Measurements from ENCODE around the gene RIPK4. TPM values are rescaled to one million over a fixed set of nuclear protein-coding genes. Genes with fewer than 3 reads are reported as not detected.

RIPK4 gene
- total RNA-seq, 3 donors from 2014 or later = 15.7 to 30.3 TPM; not detected in 1

GRCh38 chr21:41774467-41775148 is 7.8 kb upstream of the RIPK4 start:
- no peaks in the 10 kb centered on the region for H3K4me1 ChIP-seq
- TF ChIP-seq CTCF (IDR thresholded peaks at IDR 0.05) (no peak), POLR2A (IDR thresholded peaks at IDR 0.05) (no peak), POLR2AphosphoS5 (IDR thresholded peaks at IDR 0.05) (no peak)
- H3K4me3 ChIP-seq = no peak overlapping the region
- H3K27me3 ChIP-seq = peaks cover 0 to 3% of the 10 kb centered on the region in 2 donors
- peak in 1 of 2 donors; percentile 53 for DNase-seq (ENCODE audit: low spot score in 2 of 2)
- intact Hi-C loops (cut with DNase I; ENCODE audit: low total_unique reads) = loop anchor here (5.0 kb wide), 1 partner anchor 162 kb away; no protein-coding TSS in a partner anchor
- peak overlapping the region; percentile 46 to 59 for H3K27ac ChIP-seq
- no peaks in the 10 kb centered on the region for H3K36me3 ChIP-seq
- no peaks in the 10 kb centered on the region for H3K9me3 ChIP-seq

- no peak for TF ChIP-seq CTCF (IDR thresholded peaks at IDR 0.05)
- TF ChIP-seq POLR2AphosphoS5 (IDR thresholded peaks at IDR 0.05) = no peak
- TF ChIP-seq POLR2A (IDR thresholded peaks at IDR 0.05) = no peak
- intact Hi-C loops (cut with DNase I; ENCODE audit: low total_unique reads) = no loop called here
- Histone ChIP-seq H3K27ac (no peak overlapping the region), H3K27me3 (peaks cover 0 to 20% of the 10 kb centered on the region in 2 donors), H3K4me3 (no peak overlapping the region), H3K9me3 (no peaks in the 10 kb centered on the region), H3K36me3 (no peaks in the 10 kb centered on the region), H3K4me1 (no peaks in the 10 kb centered on the region)
- peak in 1 of 2 donors; percentile 30 for DNase-seq (ENCODE audit: low spot score in 2 of 2)
Measured at GRCh38 chr21:41772351-41773080, 5.7 kb upstream of the RIPK4 start.

- TF ChIP-seq POLR2AphosphoS5 (IDR thresholded peaks at IDR 0.05) = no peak
- no peak for TF ChIP-seq CTCF (IDR thresholded peaks at IDR 0.05)
- no peak for TF ChIP-seq POLR2A (IDR thresholded peaks at IDR 0.05)
- Histone ChIP-seq H3K4me1 (no peaks in the 10 kb centered on the region), H3K9me3 (no peaks in the 10 kb centered on the region), H3K36me3 (no peaks in the 10 kb centered on the region), H3K27me3 (peaks cover 0 to 23% of the 10 kb centered on the region in 2 donors), H3K27ac (no peak overlapping the region), H3K4me3 (no peak overlapping the region)
- DNase-seq (ENCODE audit: low spot score in 2 of 2) = no peak
- intact Hi-C loops (cut with DNase I; ENCODE audit: low total_unique reads) = no loop called here
Measured at GRCh38 chr21:41771625-41771945, 4.7 kb upstream of the RIPK4 start.

- no peak overlapping the region for H3K4me3 ChIP-seq
- TF ChIP-seq POLR2AphosphoS5 (IDR thresholded peaks at IDR 0.05) = no peak
- TF ChIP-seq POLR2A (IDR thresholded peaks at IDR 0.05) = no peak
- no peak for TF ChIP-seq CTCF (IDR thresholded peaks at IDR 0.05)
- H3K36me3 ChIP-seq = no peaks in the 10 kb centered on the region
- H3K27ac ChIP-seq = no peak overlapping the region
- H3K27me3 ChIP-seq = peaks cover 0 to 29% of the 10 kb centered on the region in 2 donors
- DNase-seq (ENCODE audit: low spot score in 2 of 2) = peak in 1 of 2 donors; percentile 27
- no peaks in the 10 kb centered on the region for H3K9me3 ChIP-seq
- intact Hi-C loops (cut with DNase I; ENCODE audit: low total_unique reads) = no loop called here
- no peaks in the 10 kb centered on the region for H3K4me1 ChIP-seq
Measured at GRCh38 chr21:41770901-41771624, 4.2 kb upstream of the RIPK4 start.

All from breast epithelium (tissue), 4 donors.